Measurements from ENCODE around the gene BRD1.

DNA sequence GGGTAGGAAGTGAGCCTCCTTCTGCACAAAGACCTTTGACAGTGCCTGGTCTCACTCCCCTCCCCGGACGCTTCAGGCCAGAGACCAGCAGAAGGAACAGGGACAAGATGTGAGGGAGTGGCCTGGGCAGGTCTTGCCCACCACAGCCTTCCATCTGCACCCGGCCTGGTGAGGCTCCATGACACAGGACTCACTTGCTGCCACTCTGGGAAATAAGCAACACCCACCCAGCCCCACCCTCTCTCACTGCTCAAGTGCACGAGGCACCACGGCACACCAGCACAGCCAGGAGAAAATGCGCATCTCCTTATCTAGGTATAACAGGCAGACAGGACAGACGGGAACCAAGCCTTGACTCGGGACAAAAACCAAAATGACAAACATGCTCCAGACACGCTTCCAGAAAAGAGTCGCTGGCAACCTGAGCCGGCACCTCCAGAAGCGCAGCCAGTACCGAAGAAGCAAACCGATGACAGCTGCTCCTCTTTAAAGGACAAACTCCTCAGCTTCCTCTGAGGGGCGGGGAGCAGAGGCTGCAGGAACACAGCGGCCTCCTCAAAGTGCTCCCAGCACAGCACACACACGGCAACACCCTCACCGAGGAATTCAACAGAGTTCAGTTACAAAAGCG is 41.7 kb downstream of the BRD1 start:
- TF ChIP-seq POLR2A (IDR thresholded peaks at IDR 0.05), result no peak
- TF ChIP-seq, protein P1, sequence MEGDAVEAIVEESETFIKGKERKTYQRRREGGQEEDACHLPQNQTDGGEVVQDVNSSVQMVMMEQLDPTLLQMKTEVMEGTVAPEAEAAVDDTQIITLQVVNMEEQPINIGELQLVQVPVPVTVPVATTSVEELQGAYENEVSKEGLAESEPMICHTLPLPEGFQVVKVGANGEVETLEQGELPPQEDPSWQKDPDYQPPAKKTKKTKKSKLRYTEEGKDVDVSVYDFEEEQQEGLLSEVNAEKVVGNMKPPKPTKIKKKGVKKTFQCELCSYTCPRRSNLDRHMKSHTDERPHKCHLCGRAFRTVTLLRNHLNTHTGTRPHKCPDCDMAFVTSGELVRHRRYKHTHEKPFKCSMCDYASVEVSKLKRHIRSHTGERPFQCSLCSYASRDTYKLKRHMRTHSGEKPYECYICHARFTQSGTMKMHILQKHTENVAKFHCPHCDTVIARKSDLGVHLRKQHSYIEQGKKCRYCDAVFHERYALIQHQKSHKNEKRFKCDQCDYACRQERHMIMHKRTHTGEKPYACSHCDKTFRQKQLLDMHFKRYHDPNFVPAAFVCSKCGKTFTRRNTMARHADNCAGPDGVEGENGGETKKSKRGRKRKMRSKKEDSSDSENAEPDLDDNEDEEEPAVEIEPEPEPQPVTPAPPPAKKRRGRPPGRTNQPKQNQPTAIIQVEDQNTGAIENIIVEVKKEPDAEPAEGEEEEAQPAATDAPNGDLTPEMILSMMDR (IDR thresholded peaks at IDR 0.05), result no peak
